GM12864 (cell line): Measurements from ENCODE around the gene CLN6.

ENCODE experiments used
- DNase-seq: peaks from one replicate; pipeline ENCODE4 v3.0.0-alpha.2; 2011; ENCODE audit warnings: low read depth
- H3K4me3 ChIP-seq: 2 replicates; pipeline ENCODE4 v1.5.1; 2011; ENCODE audit warnings: mild to moderate bottlenecking, low read depth, low read length, control low read depth
- CTCF ChIP-seq: IDR thresholded peaks from 2 replicates; pipeline ENCODE4 v1.5.1; 2011; ENCODE audit warnings: low read depth, mild to moderate bottlenecking, moderate library complexity, low read length, control low read depth, inconsistent platforms; ENCODE audit errors: missing control alignments

The CLN6 gene

DNA sequence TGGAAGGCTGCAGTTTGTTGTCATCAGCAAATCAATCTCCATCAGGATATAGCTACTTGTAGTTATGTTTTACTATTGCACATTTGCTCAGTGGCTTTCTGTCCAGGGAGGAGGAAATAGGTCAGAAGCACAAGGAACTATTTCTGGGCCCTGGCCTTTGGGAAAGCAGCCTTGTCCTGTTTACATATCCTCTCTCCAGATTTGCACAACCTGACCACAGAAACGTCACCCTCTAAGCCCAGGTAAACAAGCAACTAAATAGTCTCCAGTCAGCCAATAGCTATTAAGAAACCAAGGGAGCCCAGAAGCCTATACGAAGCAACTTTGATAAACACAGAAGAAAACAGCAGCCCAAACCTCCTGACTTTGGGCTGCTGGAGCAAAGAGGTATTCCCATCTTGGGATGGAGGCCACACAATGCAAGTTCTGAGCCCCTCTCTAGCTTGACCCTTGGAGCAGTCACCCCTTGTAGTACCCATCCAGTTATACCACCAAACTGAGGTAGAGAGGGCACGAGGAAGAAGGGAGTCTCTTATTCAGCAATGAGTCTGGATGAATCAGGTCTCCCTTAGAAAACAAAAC lies 45.7 kb upstream of the CLN6 start:
- TF ChIP-seq CTCF, result no peak
- H3K4me3 ChIP-seq, result no peak overlapping the region
- no peak for DNase-seq

DNA sequence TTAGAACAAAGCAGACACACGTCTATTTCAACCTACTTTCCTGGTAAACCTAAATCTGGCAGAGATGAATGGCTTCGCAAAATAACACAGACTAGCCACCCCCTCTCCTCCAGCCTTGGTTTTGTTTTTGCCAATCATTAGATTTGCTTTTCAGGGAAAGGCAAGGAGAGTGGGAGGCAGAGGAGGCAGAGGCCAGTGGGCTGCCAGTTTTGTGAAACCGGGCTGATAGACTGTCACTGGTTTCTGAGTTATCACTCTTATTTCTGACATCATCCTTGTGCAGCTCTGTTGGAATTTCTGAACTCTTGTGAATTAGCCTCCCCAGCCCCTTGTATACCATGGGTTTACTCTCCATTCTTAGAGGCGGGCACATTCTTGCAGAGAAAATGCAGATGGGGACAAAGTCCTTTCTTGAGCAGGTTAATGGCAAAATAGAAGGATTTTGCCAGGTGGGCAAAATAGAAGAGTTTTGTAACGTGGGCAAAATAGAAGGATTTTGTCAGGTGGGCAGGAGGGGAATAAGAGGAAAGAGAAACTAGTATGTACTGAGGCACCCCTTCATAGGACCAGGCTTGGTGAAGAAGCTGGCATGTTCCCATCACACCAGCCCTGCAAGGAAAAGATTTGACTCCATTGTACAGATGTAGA lies 44.8 kb upstream of the CLN6 start:
- TF ChIP-seq CTCF, result no peak
- no peak for DNase-seq
- no peak overlapping the region for H3K4me3 ChIP-seq

- H3K4me3 ChIP-seq, result no peak overlapping the region
- no peak for DNase-seq
These were observed 43.3 kb upstream of the CLN6 start for GRCh38 chr15:68272721-68273271.

GRCh38 chr15:68271854-68272471 lies 42.4 kb upstream of the CLN6 start:
- DNase-seq, result no peak
- no peak overlapping the region for H3K4me3 ChIP-seq
- no peak for TF ChIP-seq CTCF

More at GRCh38 chr15:68272721-68273271, 43.3 kb upstream of the CLN6 start:
- no peak for TF ChIP-seq CTCF

DNA sequence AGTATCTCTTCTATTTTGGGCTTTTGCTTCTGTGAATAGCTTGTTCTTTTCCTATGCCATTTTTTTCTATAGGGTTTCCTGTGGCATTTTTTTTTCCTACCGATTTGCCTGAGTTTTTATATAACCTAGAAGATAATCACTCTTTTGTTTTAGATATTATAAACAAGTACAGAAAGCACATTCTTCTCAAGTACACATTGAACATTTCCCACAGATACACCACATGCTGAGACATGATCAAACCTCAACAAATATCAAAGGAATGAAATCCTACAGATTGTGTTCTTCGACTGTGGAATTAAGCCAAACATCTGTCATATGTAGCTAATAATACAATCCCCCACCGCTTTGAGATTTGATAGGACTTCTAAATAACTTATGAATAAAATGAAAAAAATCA lies 38.9 kb upstream of the CLN6 start:
- no peak for DNase-seq
- H3K4me3 ChIP-seq, result no peak overlapping the region
- TF ChIP-seq CTCF, result no peak

- no peak overlapping the region for H3K4me3 ChIP-seq
- DNase-seq, result no peak
- TF ChIP-seq CTCF, result no peak
These were observed 36.1 kb upstream of the CLN6 start for GRCh38 chr15:68265674-68266073.

DNA sequence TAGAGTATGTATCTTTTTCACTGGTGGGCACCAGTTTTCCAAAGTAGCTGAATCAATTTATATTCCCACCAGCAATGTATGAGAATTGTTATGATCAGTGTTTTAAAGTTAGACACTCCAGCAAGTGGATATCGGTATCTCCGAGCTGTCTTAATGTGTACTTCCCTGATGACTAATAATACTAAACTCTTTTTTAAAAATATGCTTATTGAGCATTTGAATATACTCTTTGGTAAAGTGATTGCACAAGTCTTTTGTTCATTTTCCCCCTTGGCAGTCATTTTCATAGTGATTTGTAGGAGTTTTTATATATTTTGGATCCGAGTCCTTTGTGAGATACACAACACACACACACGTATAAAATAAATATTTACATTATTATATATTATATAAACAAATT lies 35.6 kb upstream of the CLN6 start:
- no peak overlapping the region for H3K4me3 ChIP-seq
- no peak for DNase-seq
- no peak for TF ChIP-seq CTCF
